ENCODE data around the gene JARID2. TPM values are rescaled to one million over a fixed set of nuclear protein-coding genes. Genes with fewer than 3 reads are reported as not detected.

Gene JARID2
- total and polyA plus RNA-seq, 2 of the 13 experiments (the other 11 are each of a cell fraction or from before 2014, with no cell fraction given) = 7.5 to 10.3 TPM

GRCh38 chr6:15510121-15510520 is 264.3 kb downstream of the JARID2 start:
- H3K36me3 ChIP-seq (replicated peaks in 1 of 2; ENCODE audit: control insufficient read depth in 1 of 2, insufficient read depth in 2 of 2, low read length in 2 of 2) = peaks cover 23 to 52% of the 10 kb centered on the region in 2 experiments
- H3K9me3 ChIP-seq (ENCODE audit: low read length) = no peaks in the 10 kb centered on the region
- peaks cover 14% of the 10 kb centered on the region for H3K4me1 ChIP-seq (ENCODE audit: insufficient read depth, low read length)
- no peak for FAIRE-seq
- H2AFZ ChIP-seq (ENCODE audit: low read length) = no peak overlapping the region
- DNase-seq (ENCODE audit: low spot score) = no peak
- no peaks in the 10 kb centered on the region for H3K79me2 ChIP-seq (ENCODE audit: insufficient read depth, low read length)
- H3K9ac ChIP-seq (ENCODE audit: insufficient read depth, low read depth, low read length) = no peak overlapping the region
- no peak overlapping the region for H3K4me2 ChIP-seq (ENCODE audit: low read depth, low read length)
- no peak for TF ChIP-seq MATR3 (CRISPR knock-in tag; IDR thresholded peaks at IDR 0.05)
- no peak for TF ChIP-seq SNAPC2 (CRISPR knock-in tag; IDR thresholded peaks at IDR 0.05)
- TF ChIP-seq ATF2 (CRISPR knock-in tag; IDR thresholded peaks at IDR 0.05) = no peak
- TF ChIP-seq PAWR (CRISPR knock-in tag; IDR thresholded peaks at IDR 0.05; ENCODE audit: borderline replicate concordance) = no peak
- no peak for TF ChIP-seq THYN1 (CRISPR knock-in tag; IDR thresholded peaks at IDR 0.05; ENCODE audit: borderline replicate concordance, low read depth)
- no peak for TF ChIP-seq DR1 (CRISPR knock-in tag; IDR thresholded peaks at IDR 0.05)
- no peak for TF ChIP-seq ZNF784 (CRISPR knock-in tag; IDR thresholded peaks at IDR 0.05; ENCODE audit: borderline replicate concordance)
- TF ChIP-seq MAFG (CRISPR knock-in tag; IDR thresholded peaks at IDR 0.05) = no peak
- no peak for TF ChIP-seq ZNF768 (CRISPR knock-in tag; IDR thresholded peaks at IDR 0.05)
- TF ChIP-seq ZNF740 (CRISPR knock-in tag; IDR thresholded peaks at IDR 0.05) = no peak
- no peak for TF ChIP-seq TFDP2 (CRISPR knock-in tag; IDR thresholded peaks at IDR 0.05)
- no peak for TF ChIP-seq MBD4 (IDR thresholded peaks at IDR 0.05; ENCODE audit: borderline replicate concordance, low read length)
- TF ChIP-seq SP1 (IDR thresholded peaks at IDR 0.05) = no peak
- no peak for TF ChIP-seq SP1 (CRISPR knock-in tag; IDR thresholded peaks at IDR 0.05)
- TF ChIP-seq ZNF138 (CRISPR knock-in tag; IDR thresholded peaks at IDR 0.05; ENCODE audit: low read depth) = no peak
- POLR2A ChIA-PET = no interaction called here
- no TSS peak for BruUV-seq (replicated peaks)
- no peaks in the 10 kb centered on the region for H3K27me3 ChIP-seq (ENCODE audit: control insufficient read depth in 1 of 2, insufficient read depth in 2 of 2, low read length in 2 of 2)
- ATAC-seq = no peak
- H3K4me3 ChIP-seq (replicated peaks in 1 of 3; ENCODE audit: insufficient read depth in 1 of 3, low read depth in 2 of 3, low read length in 3 of 3) = no peak overlapping the region
- WGBS (ENCODE audit: low lambda C conversion rate) = 97% methylated on average over 5 of the region's 6 CpGs
- in situ Hi-C loops (cut with HindIII; ENCODE audit: extremely low pct_ligation_motif_present, low pct_unique_long_range_greater_than_20kb) (no loop called here), intact Hi-C loops (cut with micrococcal nuclease; ENCODE audit: unreplicated experiment) (no loop called here)
- H3K27ac ChIP-seq (ENCODE audit: extremely low read length, insufficient read depth, low read length) = no peak overlapping the region
- CTCF ChIA-PET (ENCODE audit: low intra/inter-chr PET ratio, low total read pairs) = no interaction called here
- peaks cover 7% of the 10 kb centered on the region; the same call in 1 of the 2 replicates for H4K20me1 ChIP-seq (ENCODE audit: insufficient read depth, low read length)

All from HepG2 (cell line).